Skin epidermis (tissue), 12 donors: ENCODE data around the gene AK6.

ENCODE experiments used
- H3K27ac ChIP-seq, 21 experiments: fragments of 200-600 bp; sonication (generic) in 11 of 21; one replicate each; pipeline ENCODE4 v1.5.0; 2020; ENCODE audit warnings: mild to moderate bottlenecking in 3 of 21, inconsistent platforms in 2 of 21, moderate library complexity in 2 of 21
- H3K4me3 ChIP-seq, 7 experiments: fragments of 200-600 bp; sonication (generic) in 2 of 7; one replicate each; pipeline ENCODE4 v1.5.0; 2020; ENCODE audit warnings: inconsistent platforms in 2 of 7, mild to moderate bottlenecking in 2 of 7, moderate library complexity in 1 of 7

AK6 gene

DNA sequence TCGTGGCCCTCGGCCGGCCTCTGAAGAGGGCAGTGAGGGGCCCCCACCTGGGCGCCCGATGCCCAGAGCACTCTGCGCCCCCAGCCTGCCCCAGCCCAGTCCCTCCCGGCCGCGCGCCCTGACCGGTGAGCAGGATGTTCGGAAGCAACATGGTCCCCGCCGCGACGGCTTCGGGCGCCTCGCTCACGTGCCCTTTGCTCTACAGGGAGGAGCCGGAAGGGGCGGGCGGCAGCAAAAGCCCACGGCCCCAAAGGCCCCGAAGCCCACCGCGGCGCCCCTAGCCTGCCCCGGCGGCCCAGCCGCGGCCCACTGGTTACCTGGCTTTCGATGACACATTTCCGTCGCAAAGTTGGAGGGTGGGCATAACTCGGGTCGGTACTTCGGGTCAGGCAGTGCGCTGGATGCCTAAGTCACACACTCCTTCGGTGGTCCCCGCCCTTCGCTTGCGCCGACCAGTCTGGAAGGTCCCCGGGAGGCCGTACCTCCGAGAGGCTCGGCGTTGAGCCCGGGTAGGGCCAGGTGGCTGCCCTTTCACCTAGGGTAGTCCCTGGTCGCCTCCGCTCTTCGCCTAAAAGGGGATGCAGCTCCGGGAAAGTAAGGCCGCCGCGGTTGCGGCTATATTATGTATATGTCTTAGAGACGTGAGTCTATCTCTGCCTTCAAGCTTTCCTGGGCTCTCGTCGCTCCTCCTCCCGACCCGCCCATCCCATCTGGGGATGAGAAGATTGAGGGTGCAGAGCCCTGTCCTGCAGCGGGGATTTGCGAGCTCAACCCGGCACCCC lies at the start of gene AK6, which contains the start of the genes RAD17 and TAF9:
Gene AK6 (minus strand): TSS at position 181 of the 782 bp plus-strand sequence. CDS start 30 bp downstream, at position 151.
Gene RAD17 (plus strand): TSS at position 479 of the 782 bp plus-strand sequence. CDS start 2,391 bp downstream, outside the sequence.
Gene TAF9 (minus strand): TSS at position 181 of the 782 bp plus-strand sequence. CDS start 3,783 bp downstream, outside the sequence.
- peak within 1 kb of the TSS; percentile 55 to 94 (median 91) for H3K4me3 ChIP-seq
- H3K27ac ChIP-seq, result peak within 1 kb of the TSS; percentile 78 to 100 (median 99)

DNA sequence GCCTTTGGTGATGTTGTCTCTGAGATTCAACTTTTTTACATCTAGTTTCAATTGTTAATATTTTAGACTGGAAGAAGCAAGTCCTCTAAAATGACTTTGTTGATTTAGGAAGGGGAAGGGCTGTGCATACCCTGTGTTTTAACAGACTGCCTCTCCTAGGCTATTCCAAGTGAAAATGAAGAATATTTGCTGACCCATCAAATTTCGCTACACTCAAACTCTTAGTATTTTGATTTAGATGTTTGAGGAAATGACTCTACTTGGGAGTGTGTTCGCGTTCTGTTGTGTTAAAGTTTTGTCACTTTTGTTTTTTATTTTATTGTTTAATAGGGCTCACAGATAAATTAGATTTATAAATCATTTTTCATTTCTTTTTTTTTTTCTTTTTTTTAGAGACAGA lies 49.2 kb upstream of the AK6 start:
- Histone ChIP-seq H3K27ac (no peak overlapping the region), H3K4me3 (no peak overlapping the region)

GRCh38 chr5:69416699-69417098 lies 47.4 kb upstream of the AK6 start:
- Histone ChIP-seq H3K27ac (no peak overlapping the region), H3K4me3 (no peak overlapping the region)

GRCh38 chr5:69416180-69416579 lies 46.9 kb upstream of the AK6 start:
- peak overlapping the region in 3 of 7 experiments; percentile 52 to 80 (median 77) for H3K4me3 ChIP-seq
- peak overlapping the region in 2 of 21 experiments; percentile 78 to 92 for H3K27ac ChIP-seq

DNA sequence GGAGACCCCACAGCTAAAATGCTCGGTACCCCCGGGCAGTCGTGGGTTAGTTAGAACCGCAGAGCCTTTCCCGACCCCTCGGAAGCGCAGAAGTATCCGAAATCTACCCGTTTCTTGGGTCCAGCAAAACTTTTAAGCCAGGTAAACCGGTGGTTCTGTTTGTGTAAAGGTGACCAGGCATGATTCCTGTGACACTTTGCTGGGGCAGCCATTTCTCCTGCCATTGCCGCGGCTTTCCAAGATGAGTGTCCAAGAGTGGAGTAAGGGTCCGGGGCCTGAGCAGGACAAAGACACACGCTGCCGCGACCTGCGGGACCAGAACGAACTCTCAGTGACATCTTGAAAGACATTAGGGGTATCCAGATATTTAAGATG lies 46.3 kb upstream of the AK6 start:
- peak overlapping the region; percentile 48 to 80 (median 65) for H3K4me3 ChIP-seq

DNA sequence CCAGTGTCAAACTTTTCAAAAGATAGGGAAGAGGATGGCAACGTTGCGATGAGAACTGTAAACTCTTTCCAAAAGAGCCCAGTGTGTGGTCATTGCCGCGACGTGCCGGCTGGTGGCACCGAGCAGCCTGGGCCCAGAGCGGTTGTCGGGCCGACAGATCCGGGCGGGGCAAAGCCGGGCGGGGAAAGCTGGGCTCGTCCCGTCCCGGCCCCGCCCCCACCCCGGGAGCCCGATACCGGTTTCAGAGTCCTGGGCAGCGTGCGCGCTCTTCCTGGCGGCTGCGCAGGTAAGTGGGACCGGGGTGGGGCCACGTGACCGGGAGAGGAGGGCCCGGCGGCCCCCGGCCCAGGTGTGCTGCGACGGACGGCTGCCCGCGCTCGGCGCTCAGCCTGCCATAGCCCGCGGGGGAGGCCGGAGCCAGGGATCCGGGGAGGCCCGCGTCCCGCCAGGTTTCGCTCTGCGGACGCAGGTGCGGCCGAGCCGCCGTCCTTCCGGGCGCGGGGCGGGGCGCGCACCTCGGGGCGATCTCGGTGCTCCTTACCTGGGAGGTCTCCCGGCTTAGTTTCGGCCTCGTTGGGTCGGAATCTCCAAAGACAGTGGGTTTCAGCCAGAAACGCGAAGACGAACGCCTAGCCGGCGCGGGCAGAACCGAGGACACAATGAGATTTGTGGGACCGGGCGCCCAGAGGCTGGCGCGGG lies 45.7 kb upstream of the AK6 start, which contains the start of gene MARVELD2:
Gene MARVELD2 (plus strand): TSS at position 232 of the 699 bp plus-strand sequence. CDS start 4,270 bp downstream, outside the sequence.
- Histone ChIP-seq H3K4me3 (peak within 1 kb of the TSS; percentile 48 to 80 (median 65)), H3K27ac (peak within 1 kb of the TSS; percentile 40 to 92 (median 78))

More for the DNA sequence above, 46.3 kb upstream of the AK6 start:
- peak overlapping the region; percentile 40 to 92 (median 78) for H3K27ac ChIP-seq

DNA sequence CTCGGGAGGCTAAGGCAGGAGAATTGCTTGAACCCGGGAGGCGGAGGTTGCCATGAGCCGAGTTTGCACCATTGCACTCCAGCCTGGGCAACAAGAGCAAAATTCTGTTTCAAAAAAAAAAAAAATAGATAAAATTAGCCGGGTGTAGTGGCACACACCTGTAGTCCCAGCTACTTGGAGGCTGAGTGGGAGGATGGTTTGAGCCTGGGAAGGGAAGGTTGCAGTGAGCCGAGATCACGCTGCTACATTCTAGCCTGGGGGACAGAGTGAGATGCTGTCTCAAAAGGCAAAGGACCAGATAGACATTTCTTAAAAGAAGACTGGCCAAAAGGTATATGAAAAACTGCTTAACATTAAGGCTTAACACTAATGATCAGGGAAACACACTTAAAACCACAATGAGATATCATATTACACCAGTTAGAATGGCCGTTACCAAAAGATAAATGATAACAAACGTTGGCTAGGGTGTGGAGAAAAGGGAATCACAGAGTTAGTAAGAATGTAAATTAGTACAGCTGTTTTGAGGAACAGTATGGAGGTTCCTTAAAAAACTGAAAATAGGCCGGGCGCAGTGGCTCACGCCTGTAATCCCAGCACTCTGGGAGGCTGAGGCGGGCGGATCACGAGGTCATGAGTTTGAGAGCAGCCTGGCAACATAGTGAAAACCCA lies 35.5 kb upstream of the AK6 start:
- Histone ChIP-seq H3K4me3 (no peak overlapping the region), H3K27ac (no peak overlapping the region)

DNA sequence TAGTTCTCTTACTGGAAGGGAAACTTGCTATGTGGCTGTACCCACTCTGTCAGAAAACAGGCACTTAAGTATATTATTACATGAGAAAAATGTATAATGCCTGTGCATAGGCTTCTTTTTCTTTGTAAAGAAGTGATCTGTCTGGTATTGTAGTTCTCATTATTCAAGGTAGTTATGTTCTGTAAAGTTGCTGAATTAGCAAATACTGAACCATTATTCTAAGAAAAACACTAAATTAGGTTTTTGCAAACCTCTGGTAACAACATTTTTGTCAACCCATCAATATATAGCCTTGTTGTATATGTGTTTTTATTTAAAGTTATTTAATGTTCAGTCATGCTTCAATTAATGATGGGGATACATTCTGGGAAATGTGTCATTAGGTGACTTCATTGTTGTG lies 9.1 kb upstream of the AK6 start:
- Histone ChIP-seq H3K27ac (no peak overlapping the region), H3K4me3 (no peak overlapping the region)

GRCh38 chr5:69374911-69375446 lies 5.7 kb upstream of the AK6 start:
- Histone ChIP-seq H3K4me3 (no peak overlapping the region), H3K27ac (no peak overlapping the region)

- no peak overlapping the region for H3K27ac ChIP-seq
- H3K4me3 ChIP-seq, result no peak overlapping the region
These were observed 3.1 kb upstream of the AK6 start for GRCh38 chr5:69372394-69372793.

DNA sequence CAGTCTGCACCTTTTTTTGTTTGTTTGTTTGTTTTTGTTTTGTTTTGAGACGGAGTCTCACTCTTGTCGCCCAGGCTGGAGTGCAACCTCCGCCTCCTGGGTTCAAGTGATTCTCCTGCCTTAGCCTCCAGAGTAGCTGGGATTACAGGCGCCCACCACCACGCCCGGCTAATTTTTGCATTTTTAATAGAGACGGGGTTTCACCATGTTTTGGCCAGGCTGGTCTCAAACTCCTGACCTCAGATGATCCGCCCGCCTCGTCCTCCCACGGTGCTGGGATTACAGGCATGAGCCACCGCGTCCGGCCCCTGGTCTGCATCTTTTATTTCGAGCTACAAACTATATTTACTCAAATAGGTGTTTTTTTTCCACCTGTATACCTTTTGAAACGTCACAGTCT lies 1.0 kb upstream of the AK6 start:
- Histone ChIP-seq H3K27ac (peak overlapping the region in 16 of 21 experiments; percentile 57 to 100 (median 99)), H3K4me3 (peak overlapping the region; percentile 55 to 94 (median 91))

GRCh38 chr5:69368458-69369339 lies 621 bp downstream of the AK6 start:
- H3K4me3 ChIP-seq, result peak overlapping the region; percentile 55 to 94 (median 91)
- H3K27ac ChIP-seq, result peak overlapping the region; percentile 78 to 100 (median 99)

DNA sequence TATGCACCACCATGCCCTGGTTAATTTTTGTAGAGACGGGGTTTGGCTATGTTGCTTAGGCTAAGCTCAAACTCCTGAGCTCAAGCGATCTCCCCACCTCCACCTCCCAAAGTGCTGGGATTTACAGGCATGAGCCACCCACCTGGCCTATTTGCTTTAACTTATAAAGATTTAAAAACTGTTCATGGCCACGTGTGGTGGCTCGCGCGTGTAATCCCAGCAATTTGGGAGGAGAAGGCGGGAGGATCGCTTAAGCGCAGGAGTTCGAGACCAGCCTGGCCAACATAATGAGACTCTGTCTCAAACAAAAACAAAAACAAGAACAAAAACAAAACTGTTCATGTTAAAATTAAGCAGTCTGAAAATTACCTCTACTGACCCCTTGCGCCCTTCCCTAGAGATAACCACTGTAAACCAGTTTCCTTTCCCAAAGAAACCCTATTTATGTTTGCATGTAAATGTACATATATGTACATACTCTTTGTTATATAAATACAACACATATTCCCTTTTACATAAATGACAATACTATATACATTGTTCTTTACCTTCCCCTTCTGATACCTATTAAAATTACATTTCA lies 1.5 kb downstream of the AK6 start:
- Histone ChIP-seq H3K4me3 (peak overlapping the region in 4 of 7 experiments; percentile 81 to 94 (median 89)), H3K27ac (peak overlapping the region in 2 of 21 experiments; percentile 20 to 100)

DNA sequence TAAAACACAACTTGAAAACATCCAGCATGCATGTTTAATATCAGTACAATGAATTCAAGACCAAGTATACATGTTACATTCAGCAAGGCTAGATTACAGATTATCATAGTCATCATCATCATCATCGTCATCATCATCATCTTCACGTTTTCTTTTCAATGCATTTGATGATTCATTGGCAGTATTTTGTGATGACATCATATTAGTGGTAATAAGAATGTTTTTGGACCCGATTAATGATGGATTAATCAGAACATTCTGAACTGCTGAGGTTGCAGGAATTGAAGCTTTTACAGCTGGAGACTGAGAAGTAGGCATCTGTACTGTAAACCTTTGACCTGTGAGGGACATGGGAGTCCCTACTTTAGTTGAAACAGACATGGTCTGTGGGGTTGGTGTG lies 4.5 kb downstream of the AK6 start:
- no peak overlapping the region for H3K4me3 ChIP-seq
- H3K27ac ChIP-seq, result no peak overlapping the region

DNA sequence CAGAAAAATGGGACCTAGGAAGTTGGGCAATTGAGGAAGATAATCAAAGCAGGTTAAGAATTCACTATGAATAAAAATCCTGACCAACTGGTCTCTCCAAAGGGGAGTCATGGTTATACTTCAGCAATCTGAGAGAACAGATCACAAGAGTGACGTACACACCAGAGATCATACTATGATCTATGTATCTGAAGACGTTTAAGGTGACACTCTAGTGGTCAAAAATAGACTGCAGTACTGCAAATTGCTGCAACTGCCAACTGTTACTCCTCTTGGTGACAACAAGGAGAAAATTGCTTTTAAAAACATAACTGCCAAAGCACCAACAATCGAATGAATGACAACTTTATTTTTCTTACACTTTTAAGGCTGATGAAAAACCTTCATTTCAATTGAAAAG lies 4.9 kb downstream of the AK6 start:
- H3K27ac ChIP-seq, result no peak overlapping the region
- H3K4me3 ChIP-seq, result no peak overlapping the region

DNA sequence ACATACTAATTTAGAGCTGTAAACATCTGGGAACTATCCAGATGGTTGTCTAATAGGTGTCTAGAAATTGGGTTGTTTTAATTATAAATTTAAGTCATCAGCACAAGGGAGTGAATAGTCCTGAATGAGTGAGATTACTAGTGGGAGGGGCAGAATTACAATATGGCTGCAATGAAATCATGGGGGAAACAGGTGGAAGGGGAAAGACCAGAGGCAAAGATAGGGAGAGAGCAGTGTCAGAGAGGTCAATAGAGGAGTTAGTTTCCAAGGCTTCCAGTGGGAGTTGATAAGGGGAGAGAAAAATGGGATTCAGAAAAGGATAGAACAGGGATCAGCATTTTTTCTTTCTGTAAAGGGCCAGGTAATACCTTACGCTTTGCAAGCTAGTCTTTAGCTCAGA lies 8.9 kb downstream of the AK6 start:
- no peak overlapping the region for H3K4me3 ChIP-seq
- no peak overlapping the region for H3K27ac ChIP-seq

DNA sequence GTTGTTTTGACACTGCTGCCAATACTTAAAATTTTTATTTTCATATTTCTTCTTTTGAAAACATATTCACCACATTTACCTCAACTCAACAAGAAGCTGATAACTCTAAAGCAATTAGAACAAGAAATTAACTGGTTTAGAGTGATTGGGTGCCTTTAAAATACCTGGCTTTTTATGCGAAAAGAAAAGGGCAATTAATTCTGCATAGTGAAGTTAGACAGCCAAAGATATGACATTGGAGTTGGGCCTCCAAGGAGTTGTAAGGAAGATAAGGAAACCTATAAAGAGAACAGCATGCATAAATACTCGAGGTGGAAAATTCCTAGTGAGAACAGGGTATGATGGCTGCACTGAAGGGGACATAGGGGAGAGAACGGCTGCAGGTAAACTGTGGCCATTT lies 9.6 kb downstream of the AK6 start:
- H3K27ac ChIP-seq, result no peak overlapping the region
- H3K4me3 ChIP-seq, result no peak overlapping the region

- Histone ChIP-seq H3K4me3 (no peak overlapping the region), H3K27ac (no peak overlapping the region)
These were observed 18.7 kb downstream of the AK6 start for GRCh38 chr5:69350664-69351063.
